ENCODE measurements around the gene HOGA1.

HOGA1 gene

DNA sequence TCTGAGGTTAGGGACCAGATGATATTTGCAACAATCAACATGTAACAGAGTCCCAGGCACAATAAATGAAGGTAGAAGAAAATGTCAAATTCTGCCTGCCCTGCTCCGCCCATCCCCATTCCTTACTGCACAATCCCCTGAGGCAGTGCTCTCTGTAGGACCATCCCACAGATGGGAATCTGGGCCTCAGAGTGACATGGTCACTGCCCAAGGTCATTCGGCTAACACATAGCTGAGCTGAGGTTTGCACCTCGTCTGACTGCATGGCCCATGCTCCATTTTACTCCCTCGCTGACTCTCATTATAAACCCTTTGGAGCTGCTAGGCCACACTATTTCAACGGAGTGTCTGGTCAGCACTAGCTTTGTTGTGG, 1.2 kb downstream of the HOGA1 start:
- H3K79me2 ChIP-seq (ENCODE audit: low read length) = no peaks in the 10 kb centered on the region
- TF ChIP-seq EZH2 (optimal IDR thresholded peaks at IDR 0.05; ENCODE audit: low read depth, low read length) (no peak), EZH2phosphoT487 (IDR thresholded peaks at IDR 0.05; ENCODE audit: low read length) (no peak)
- TF ChIP-seq, protein P1, sequence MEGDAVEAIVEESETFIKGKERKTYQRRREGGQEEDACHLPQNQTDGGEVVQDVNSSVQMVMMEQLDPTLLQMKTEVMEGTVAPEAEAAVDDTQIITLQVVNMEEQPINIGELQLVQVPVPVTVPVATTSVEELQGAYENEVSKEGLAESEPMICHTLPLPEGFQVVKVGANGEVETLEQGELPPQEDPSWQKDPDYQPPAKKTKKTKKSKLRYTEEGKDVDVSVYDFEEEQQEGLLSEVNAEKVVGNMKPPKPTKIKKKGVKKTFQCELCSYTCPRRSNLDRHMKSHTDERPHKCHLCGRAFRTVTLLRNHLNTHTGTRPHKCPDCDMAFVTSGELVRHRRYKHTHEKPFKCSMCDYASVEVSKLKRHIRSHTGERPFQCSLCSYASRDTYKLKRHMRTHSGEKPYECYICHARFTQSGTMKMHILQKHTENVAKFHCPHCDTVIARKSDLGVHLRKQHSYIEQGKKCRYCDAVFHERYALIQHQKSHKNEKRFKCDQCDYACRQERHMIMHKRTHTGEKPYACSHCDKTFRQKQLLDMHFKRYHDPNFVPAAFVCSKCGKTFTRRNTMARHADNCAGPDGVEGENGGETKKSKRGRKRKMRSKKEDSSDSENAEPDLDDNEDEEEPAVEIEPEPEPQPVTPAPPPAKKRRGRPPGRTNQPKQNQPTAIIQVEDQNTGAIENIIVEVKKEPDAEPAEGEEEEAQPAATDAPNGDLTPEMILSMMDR (IDR thresholded peaks at IDR 0.05; ENCODE audit: low read length) = no peak
- H3K36me3 ChIP-seq (replicated peaks; ENCODE audit: insufficient read depth, low read length) = no peaks in the 10 kb centered on the region
- no peaks in the 10 kb centered on the region for H3F3A ChIP-seq (ENCODE audit: insufficient read depth, low read length)
- no peak overlapping the region for H3K9ac ChIP-seq (ENCODE audit: low read length)
- H3K4me3 ChIP-seq (ENCODE audit: low read length) = no peak overlapping the region
- no peak for DNase-seq
- H4K20me1 ChIP-seq (ENCODE audit: insufficient read depth, low read length) = no peaks in the 10 kb centered on the region
- H3K9me3 ChIP-seq (replicated peaks; ENCODE audit: insufficient read depth, low read length) = no peaks in the 10 kb centered on the region
- H2AFZ ChIP-seq (ENCODE audit: low read length) = no peak overlapping the region
- H3K27me3 ChIP-seq (replicated peaks; ENCODE audit: insufficient read depth, low read length) = no peaks in the 10 kb centered on the region
- no peaks in the 10 kb centered on the region for H3K4me1 ChIP-seq (ENCODE audit: low read length)
- H3K27ac ChIP-seq (ENCODE audit: low read length) = no peak overlapping the region
- no peak overlapping the region for H3K4me2 ChIP-seq (ENCODE audit: low read depth, low read length)
- no peaks in the 10 kb centered on the region for H3K9me2 ChIP-seq (replicated peaks; ENCODE audit: insufficient read depth, low read length)

DNA sequence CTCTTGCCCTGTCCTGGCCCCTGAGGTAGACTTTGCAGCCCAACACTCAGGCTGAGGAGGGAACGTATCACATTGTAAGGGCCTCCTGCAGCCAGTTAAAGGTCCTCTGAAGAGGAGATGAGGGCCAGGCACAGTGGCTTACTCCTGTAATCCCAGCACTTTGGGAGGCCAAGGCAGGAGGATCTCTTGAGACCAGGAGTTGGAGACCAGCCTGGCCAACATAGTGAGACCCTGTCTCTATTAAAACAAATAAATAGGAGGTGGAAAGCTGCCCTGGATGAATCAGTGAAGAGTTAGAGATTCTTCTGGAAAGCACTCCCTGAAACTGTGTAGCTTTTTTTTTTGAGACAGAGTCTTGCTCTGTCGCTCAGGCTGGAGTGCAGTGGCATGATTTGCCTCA, 3.0 kb downstream of the HOGA1 start:
- Histone ChIP-seq H2AFZ (ENCODE audit: low read length) (no peak overlapping the region), H3K27me3 (replicated peaks; ENCODE audit: insufficient read depth, low read length) (no peaks in the 10 kb centered on the region), H3K9me2 (replicated peaks; ENCODE audit: insufficient read depth, low read length) (no peaks in the 10 kb centered on the region), H3F3A (ENCODE audit: insufficient read depth, low read length) (no peaks in the 10 kb centered on the region), H3K4me2 (ENCODE audit: low read depth, low read length) (no peak overlapping the region), H3K9me3 (replicated peaks; ENCODE audit: insufficient read depth, low read length) (no peaks in the 10 kb centered on the region), H3K79me2 (ENCODE audit: low read length) (no peaks in the 10 kb centered on the region), H4K20me1 (ENCODE audit: insufficient read depth, low read length) (no peaks in the 10 kb centered on the region), H3K36me3 (replicated peaks; ENCODE audit: insufficient read depth, low read length) (no peaks in the 10 kb centered on the region), H3K27ac (ENCODE audit: low read length) (no peak overlapping the region), H3K4me1 (ENCODE audit: low read length) (no peaks in the 10 kb centered on the region), H3K4me3 (ENCODE audit: low read length) (no peak overlapping the region), H3K9ac (ENCODE audit: low read length) (no peak overlapping the region)
- DNase-seq = no peak
- TF ChIP-seq EZH2 (optimal IDR thresholded peaks at IDR 0.05; ENCODE audit: low read depth, low read length) (no peak), EZH2phosphoT487 (IDR thresholded peaks at IDR 0.05; ENCODE audit: low read length) (no peak)
- TF ChIP-seq, protein P1 (IDR thresholded peaks at IDR 0.05; ENCODE audit: low read length) = no peak

DNA sequence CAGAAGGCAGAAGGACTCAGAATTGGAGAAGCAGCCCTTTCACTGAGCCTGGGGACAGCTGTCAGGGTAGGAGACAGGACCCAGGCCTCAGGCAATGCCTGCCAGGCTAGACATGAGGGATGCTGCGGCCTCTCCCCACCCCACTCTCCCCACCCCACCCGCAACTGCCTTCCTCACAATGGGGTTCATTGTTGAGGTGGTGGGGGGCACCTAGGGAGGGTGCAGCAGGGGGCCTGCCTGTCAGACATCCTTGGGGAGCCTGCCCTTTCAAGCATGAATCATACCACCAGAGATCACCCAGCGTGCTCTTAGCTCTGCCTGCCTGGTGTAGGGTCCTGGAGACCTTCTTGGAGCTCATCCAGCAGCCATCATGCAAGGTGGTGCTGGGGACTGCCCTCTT, 5.3 kb downstream of the HOGA1 start, which contains the start of gene C10orf62:
C10orf62 (plus strand) TSS at position 243 of the 400 bp plus-strand sequence. CDS start 177 bp downstream, outside the sequence.
- Histone ChIP-seq H3K9me3 (replicated peaks; ENCODE audit: insufficient read depth, low read length) (no peaks in the 10 kb centered on the region), H2AFZ (ENCODE audit: low read length) (no peak within 1 kb of the TSS), H3F3A (ENCODE audit: insufficient read depth, low read length) (no peaks in the 10 kb centered on the region), H3K27ac (ENCODE audit: low read length) (no peak within 1 kb of the TSS), H3K4me2 (ENCODE audit: low read depth, low read length) (no peak within 1 kb of the TSS), H3K4me3 (ENCODE audit: low read length) (no peak within 1 kb of the TSS), H3K9me2 (replicated peaks; ENCODE audit: insufficient read depth, low read length) (no peaks in the 10 kb centered on the region), H4K20me1 (ENCODE audit: insufficient read depth, low read length) (no peaks in the 10 kb centered on the region), H3K36me3 (replicated peaks; ENCODE audit: insufficient read depth, low read length) (no peaks in the 10 kb centered on the region), H3K79me2 (ENCODE audit: low read length) (no peaks in the 10 kb centered on the region), H3K9ac (ENCODE audit: low read length) (no peak within 1 kb of the TSS), H3K27me3 (replicated peaks; ENCODE audit: insufficient read depth, low read length) (no peaks in the 10 kb centered on the region), H3K4me1 (ENCODE audit: low read length) (no peaks in the 10 kb centered on the region)
- DNase-seq = no peak
- no peak for TF ChIP-seq EZH2phosphoT487 (IDR thresholded peaks at IDR 0.05; ENCODE audit: low read length)
- no peak for TF ChIP-seq EZH2 (optimal IDR thresholded peaks at IDR 0.05; ENCODE audit: low read depth, low read length)
- TF ChIP-seq, protein P1 (IDR thresholded peaks at IDR 0.05; ENCODE audit: low read length) = no peak
